Stomach smooth muscle (tissue), 2 donors: ENCODE measurements around the gene CCNL2.
A peak's percentile ranks its signal among the peaks of the same experiment; 100 is the strongest.

Experiments
- H3K27ac ChIP-seq: one replicate; pipeline ENCODE4 v1.7.0; 2013; ENCODE audit warnings: mild to moderate bottlenecking, low read length, inconsistent platforms
- H3K27me3 ChIP-seq, 2 donors: one replicate each; pipeline ENCODE4 v1.7.0; 2013; ENCODE audit warnings: low read length in 2 of 2; ENCODE audit not compliant: insufficient read depth in 2 of 2, control insufficient read depth in 1 of 2
- H3K36me3 ChIP-seq, 2 donors: one replicate each; pipeline ENCODE4 v1.7.0; 2013; ENCODE audit warnings: low read length in 2 of 2; ENCODE audit not compliant: control insufficient read depth in 2 of 2, insufficient read depth in 2 of 2
- H3K4me1 ChIP-seq: one replicate; pipeline ENCODE4 v1.7.0; 2013; ENCODE audit warnings: low read length; ENCODE audit not compliant: control insufficient read depth, insufficient read depth
- H3K4me3 ChIP-seq, 2 donors: one replicate each; pipeline ENCODE4 v1.7.0; 2013; ENCODE audit warnings: low read length in 2 of 2
- H3K9ac ChIP-seq, 2 donors: one replicate each; pipeline ENCODE4 v1.7.0; 2013; ENCODE audit warnings: low read length in 2 of 2, mild to moderate bottlenecking in 1 of 2
- H3K9me3 ChIP-seq, 2 donors: one replicate each; pipeline ENCODE4 v1.7.0; 2013; ENCODE audit warnings: low read length in 2 of 2; ENCODE audit not compliant: control insufficient read depth in 2 of 2
- donor health status: healthy.
- donor health status: Pancreatic carcinoma.

The CCNL2 gene

DNA sequence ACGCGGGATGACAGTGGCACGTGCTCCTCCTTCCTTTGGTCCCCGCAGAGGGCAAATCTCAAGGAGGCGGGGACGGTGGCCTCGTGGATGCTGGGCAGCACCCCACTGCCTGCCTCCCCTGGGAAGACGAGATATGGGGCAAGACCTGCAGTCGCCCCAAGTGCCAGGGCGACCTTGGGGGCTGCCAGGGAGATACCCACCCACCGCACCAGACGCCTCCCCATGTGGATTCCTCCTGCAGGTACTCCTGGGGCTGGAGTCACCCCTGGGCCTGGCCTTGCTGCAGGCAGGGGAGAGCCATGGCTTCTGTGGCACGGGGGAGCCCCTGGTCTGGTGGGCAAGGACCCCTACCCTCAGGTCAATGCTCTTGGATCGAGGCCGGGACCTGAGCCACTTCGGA, 18.3 kb downstream of the CCNL2 start:
- H3K36me3 ChIP-seq = peaks cover 2 to 7% of the 10 kb centered on the region in 2 donors
- no peak overlapping the region for H3K9ac ChIP-seq
- no peak overlapping the region for H3K27ac ChIP-seq
- no peak overlapping the region for H3K4me3 ChIP-seq
- H3K27me3 ChIP-seq = no peaks in the 10 kb centered on the region
- H3K9me3 ChIP-seq = no peaks in the 10 kb centered on the region
- peaks cover 3% of the 10 kb centered on the region for H3K4me1 ChIP-seq

DNA sequence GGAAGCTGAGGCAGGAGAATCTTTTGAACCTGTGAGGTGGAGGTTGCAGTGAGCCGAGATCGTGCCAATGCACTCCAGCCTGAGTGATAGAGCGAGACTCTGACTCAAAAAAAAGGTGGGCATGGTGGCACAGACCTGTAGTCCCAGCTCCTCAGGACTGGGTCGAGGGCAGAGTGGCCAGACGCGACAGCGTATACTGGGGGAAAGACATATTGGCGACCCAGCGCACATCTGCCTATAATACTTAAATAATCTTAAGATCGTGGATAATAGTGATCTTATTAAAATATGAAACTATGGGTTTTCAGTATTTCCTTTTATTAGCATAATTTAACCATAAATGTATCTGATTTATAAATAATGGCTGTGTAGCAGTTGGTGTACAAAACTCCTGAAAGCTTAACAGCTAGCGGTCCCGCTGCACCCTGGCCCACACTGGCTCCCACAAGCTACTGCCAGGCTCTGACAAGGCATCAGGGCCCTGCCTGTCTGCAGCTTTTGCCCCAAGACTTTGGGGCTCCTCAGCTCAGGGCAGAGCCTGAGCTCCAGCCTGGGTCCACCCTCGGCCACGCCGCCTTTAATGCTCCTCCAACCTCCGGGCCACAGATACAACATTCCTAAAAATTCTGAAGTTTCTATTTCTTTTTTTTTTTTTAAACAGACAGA, 21.5 kb downstream of the CCNL2 start:
- H3K36me3 ChIP-seq = peaks cover 7% of the 10 kb centered on the region in 2 donors
- H3K4me3 ChIP-seq = no peak overlapping the region
- no peak overlapping the region for H3K9ac ChIP-seq
- no peak overlapping the region for H3K27ac ChIP-seq
- H3K4me1 ChIP-seq = peaks cover 20% of the 10 kb centered on the region
- H3K27me3 ChIP-seq = no peaks in the 10 kb centered on the region
- H3K9me3 ChIP-seq = no peaks in the 10 kb centered on the region

DNA sequence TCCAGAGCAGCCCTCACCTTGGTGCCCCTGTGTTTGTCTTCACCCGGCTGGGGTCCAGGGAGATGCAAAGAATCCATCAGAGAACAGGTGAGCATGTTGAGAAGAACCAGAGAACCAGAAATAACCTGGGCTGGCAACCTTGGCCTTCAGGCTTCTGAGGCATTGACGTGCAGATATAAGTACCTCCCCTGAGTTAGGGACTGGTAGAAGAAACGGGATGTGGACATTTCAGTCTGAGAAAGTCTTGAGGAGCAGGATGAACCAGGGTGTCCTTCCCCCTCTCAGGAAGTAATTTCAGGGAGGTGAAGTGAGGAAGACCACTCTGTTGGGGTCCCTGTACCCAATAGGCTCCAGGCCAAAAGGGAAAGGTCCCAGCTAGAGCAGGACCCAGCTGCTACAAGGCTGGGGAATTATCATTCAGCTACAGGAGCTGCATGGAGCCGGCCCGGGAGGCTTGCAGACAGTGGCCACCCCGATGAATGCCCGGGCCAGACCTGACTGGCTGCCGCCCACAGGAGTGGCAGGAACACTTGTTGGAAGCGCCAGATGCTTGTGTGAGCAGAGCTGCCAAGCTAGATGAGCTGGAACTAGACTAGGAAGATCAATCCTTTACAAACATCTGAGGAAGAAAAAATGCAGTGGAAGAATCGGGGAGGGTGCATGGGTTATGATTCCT, 22.4 kb downstream of the CCNL2 start:
- Histone ChIP-seq H3K9ac (no peak overlapping the region), H3K27ac (no peak overlapping the region), H3K36me3 (peaks cover 7% of the 10 kb centered on the region in 2 donors)

DNA sequence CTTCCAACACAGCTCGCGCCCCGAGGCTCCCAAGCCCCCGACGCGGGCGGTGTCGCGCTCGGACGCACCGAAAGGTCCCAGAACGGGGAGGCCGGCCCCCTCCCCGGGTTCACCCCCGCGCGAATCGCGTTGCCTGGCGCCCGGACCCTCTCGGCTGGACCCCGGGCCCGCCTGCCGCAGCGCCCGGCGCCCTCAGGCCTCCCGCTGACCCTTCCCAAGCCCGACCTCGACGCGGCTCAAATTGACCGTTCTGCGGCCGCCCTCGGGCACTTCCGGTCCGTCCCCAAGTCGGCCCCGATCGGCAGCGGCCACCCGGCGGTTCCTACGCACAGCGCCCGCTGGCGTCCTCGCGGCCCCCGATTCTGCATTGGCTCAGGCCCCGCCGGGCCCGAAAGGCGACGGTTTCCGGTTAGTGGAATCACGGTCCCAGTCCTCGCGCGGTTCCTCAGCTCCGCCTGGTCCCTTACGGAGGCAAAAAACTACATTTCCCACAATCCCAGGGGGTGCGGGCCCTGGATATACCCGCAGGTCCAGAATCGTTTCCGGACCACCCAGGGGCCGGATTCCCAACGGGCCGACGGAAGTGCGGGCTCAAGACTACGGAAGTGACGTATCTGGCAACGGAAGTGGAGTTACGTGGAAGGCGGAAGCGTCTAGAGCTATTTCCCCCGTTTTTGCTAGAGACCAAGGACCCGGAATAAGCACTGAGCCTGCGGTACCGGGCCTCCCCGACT, 24.0 kb downstream of the CCNL2 start, which contains the start of gene AURKAIP1:
AURKAIP1 (minus strand) TSS at position 279 of the 734 bp plus-strand sequence. CDS start 451 bp downstream, outside the sequence.
- Histone ChIP-seq H3K4me3 (peak within 1 kb of the TSS; percentile 85 to 86), H3K9me3 (no peaks in the 10 kb centered on the region)

More for the DNA sequence above, 22.4 kb downstream of the CCNL2 start:
- Histone ChIP-seq H3K4me1 (peaks cover 28% of the 10 kb centered on the region), H3K4me3 (no peak overlapping the region), H3K9me3 (no peaks in the 10 kb centered on the region), H3K27me3 (no peaks in the 10 kb centered on the region)

DNA sequence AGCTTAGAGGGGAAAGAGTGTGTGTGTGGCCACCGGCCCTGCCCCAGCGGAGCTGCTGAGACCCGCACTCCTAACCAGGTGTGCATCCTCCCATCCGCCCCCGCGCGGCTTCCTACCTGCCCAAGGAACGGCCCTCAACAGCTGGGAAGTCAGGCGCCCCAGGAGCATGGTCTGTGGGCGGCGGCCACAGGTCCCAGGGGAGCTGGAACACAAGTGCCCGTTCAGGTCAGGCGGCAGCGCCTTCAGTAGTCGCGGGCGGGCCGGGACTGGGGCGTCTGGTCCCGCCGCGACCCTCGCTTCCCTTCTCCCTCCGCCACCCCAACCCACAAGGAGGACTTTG, 24.6 kb downstream of the CCNL2 start:
- Histone ChIP-seq H3K9ac (peak overlapping the region; percentile 89 to 96), H3K27ac (peak overlapping the region; percentile 92), H3K27me3 (no peaks in the 10 kb centered on the region), H3K9me3 (no peaks in the 10 kb centered on the region), H3K4me1 (peaks cover 30% of the 10 kb centered on the region), H3K4me3 (peak overlapping the region; percentile 85 to 86), H3K36me3 (peaks cover 3 to 7% of the 10 kb centered on the region in 2 donors)

More for the DNA sequence above, 24.0 kb downstream of the CCNL2 start, which contains the start of gene AURKAIP1:
- Histone ChIP-seq H3K27me3 (no peaks in the 10 kb centered on the region), H3K27ac (peak within 1 kb of the TSS; percentile 92), H3K36me3 (peaks cover 3 to 7% of the 10 kb centered on the region in 2 donors), H3K4me1 (peaks cover 30% of the 10 kb centered on the region), H3K9ac (peak within 1 kb of the TSS; percentile 89 to 96)

DNA sequence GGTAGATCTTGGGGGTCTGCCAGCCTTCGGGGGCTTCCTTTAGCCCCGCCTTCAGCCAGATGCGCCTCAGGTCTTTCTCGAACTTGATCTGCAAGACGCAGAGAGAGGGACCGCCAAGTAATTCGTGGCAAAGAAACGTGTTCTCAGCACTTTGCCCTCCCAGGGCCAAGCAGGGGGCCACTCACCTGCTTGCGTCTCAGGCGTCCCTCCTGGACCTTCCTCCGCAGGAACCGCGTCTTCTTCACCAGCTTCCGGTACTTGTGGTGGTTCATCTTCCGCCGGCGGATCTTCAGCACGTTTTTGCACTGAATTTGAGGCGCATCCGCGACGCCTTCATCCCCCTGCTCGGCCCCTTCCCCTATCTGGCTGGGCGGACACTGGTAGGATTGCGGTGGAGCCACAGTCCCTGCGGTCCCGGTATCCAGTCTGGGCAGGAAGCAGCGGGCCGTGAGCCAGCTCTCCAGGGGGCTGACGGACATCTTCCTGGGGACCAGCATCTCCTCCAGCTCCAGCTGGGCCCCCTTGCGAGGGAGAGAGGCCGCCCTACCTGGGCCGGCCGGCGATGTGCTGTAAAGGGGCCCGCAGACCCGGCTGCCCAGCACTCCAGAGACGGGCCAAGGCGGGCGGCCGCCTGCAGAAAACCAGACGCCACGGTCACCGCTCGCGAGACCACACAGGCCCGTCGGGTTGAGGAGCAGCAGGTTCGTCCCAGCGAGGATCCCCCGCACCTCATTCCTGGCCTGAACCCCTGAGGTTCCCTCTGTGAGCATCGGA, 25.1 kb downstream of the CCNL2 start:
- no peaks in the 10 kb centered on the region for H3K9me3 ChIP-seq
- peaks cover 30% of the 10 kb centered on the region for H3K4me1 ChIP-seq
- peak overlapping the region; percentile 92 for H3K27ac ChIP-seq
- peaks cover 3 to 7% of the 10 kb centered on the region in 2 donors for H3K36me3 ChIP-seq
- H3K27me3 ChIP-seq = no peaks in the 10 kb centered on the region
- peak overlapping the region; percentile 89 to 96 for H3K9ac ChIP-seq
- H3K4me3 ChIP-seq = peak overlapping the region; percentile 85 to 86

DNA sequence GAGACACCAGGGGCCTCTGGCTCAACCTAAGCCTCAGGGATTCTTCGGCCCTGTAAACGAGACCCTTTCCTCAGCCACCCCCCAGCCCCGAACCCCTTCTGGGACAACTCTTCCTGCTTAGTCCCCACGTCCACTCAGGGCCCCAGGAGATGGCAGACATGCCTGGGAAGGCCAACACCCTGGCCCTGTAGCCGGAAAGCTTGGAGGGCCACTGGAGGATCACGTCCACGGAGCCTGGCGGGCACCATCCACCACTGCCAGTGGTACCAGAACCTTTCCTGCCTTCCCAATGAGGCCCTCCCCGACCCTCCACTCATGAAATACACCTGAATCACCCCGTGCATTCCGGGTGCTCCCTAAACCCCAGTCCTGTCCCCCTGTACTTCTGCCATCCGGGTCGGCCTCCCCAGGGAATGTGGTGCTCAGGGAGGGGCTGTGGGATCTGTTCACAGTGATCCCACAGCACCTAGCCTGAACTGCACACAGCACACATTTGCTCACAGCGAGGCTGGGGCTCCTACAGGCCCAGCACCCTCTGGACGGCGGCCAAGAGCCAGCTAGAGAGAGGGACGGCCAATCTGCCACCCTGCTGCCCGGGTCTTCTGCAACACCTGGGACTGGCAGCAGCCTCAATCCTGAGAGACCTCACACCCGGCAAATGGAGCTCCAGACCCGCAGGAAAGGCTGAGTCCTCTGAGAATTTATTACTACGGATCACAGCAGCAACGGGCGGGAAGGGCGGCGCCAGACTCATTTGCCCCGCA, 25.9 kb downstream of the CCNL2 start:
- Histone ChIP-seq H3K4me3 (no peak overlapping the region), H3K9me3 (no peaks in the 10 kb centered on the region)

DNA sequence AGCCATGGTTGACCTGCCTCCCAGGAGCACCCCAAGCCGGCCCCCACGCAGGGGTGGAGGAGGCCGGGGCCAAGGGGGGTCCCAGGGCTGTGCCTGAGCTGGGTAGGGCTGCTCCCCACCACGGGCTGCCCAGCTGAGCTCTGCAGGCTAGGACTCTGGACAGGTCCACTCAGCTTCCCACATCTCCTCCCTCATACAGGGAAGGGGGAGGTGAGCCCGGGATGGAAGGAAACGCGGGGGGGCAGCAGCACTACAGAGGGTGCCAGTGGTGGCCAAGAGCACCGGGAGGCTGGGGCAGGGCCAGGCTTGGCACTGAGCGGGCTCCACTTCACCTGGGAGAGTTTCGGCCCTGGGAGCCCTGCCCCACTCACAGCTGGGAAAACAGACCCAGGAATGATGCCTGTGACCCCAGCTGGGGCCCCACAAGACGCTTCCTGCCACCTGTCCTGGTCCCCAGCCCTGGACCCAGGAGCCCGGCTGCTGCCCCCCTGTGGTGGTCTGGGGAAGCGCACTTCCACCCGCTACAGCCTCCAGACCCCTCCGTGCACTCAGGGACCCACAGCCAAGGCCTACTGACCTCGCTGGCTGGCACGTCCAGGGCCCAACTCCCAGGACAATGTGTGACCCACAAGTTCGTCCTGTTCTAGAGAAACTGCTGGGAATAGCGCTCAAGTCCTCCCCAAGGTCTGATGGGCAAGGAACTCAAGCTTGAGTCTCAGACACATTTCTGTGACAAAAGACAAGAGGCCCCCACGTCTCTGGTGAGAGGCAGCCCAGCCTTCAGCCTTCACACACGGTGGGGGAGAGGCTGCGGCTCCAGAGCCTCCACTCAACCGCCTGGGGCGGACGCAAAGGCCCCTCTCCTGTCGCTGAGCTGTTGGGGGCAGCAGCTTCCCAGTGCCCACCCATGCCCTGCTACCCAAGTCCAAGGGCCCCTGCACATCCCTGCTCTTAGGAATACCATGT, 27.1 kb downstream of the CCNL2 start:
- no peaks in the 10 kb centered on the region for H3K9me3 ChIP-seq
- peaks cover 3 to 7% of the 10 kb centered on the region in 2 donors for H3K36me3 ChIP-seq
- H3K4me1 ChIP-seq = peaks cover 30% of the 10 kb centered on the region
- no peak overlapping the region for H3K27ac ChIP-seq
- H3K27me3 ChIP-seq = no peaks in the 10 kb centered on the region
- H3K4me3 ChIP-seq = peak overlapping the region in 1 of 2 donors; percentile 15
- H3K9ac ChIP-seq = no peak overlapping the region

More for the DNA sequence above, 25.9 kb downstream of the CCNL2 start:
- no peak overlapping the region for H3K9ac ChIP-seq
- no peak overlapping the region for H3K27ac ChIP-seq
- peaks cover 3 to 7% of the 10 kb centered on the region in 2 donors for H3K36me3 ChIP-seq
- no peaks in the 10 kb centered on the region for H3K27me3 ChIP-seq
- peaks cover 30% of the 10 kb centered on the region for H3K4me1 ChIP-seq

DNA sequence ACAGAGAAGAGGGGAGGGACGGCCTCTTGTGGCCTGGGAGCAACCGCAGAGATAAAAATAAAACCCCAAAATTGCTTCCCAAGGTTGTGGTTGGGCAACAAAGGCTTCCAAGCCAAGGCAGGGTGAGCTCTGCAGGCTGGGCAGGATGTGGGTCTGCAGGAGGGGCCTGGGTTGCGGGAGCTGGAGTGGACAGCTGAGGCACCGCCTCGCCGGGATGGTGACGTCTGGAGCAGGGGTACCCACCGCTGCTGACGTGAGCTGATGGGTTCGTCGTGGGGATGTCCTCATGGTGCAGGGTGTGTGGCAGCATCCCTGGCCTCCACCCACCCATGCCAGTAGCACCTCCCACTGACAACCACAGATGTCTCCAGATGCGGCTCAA, 27.8 kb downstream of the CCNL2 start:
- H3K9ac ChIP-seq = no peak overlapping the region
- peaks cover 30% of the 10 kb centered on the region for H3K4me1 ChIP-seq
- H3K36me3 ChIP-seq = peaks cover 3 to 7% of the 10 kb centered on the region in 2 donors
- no peaks in the 10 kb centered on the region for H3K9me3 ChIP-seq
- H3K27me3 ChIP-seq = no peaks in the 10 kb centered on the region
- no peak overlapping the region for H3K4me3 ChIP-seq
- H3K27ac ChIP-seq = no peak overlapping the region
